Measurements from ENCODE around the gene SYT11.

DNA sequence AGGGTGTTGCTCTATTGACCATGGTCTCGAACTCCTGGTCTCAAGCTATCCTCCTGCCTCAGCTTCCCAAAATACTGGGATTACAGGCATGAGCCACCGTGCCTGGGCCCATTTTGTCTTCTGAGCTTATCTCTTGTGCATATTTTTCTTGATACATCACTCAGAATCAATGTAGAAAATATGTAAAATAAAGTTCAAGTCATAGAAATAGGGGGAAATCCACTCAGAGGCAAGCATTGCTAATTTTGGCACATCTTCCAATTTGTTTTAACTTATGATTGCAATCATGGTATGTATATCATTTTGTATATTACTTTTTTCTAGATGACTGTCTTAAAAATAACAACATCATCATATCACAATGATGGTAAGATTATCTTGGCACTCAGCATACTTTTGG lies 30.2 kb downstream of the SYT11 start:
- TF ChIP-seq, protein P1, sequence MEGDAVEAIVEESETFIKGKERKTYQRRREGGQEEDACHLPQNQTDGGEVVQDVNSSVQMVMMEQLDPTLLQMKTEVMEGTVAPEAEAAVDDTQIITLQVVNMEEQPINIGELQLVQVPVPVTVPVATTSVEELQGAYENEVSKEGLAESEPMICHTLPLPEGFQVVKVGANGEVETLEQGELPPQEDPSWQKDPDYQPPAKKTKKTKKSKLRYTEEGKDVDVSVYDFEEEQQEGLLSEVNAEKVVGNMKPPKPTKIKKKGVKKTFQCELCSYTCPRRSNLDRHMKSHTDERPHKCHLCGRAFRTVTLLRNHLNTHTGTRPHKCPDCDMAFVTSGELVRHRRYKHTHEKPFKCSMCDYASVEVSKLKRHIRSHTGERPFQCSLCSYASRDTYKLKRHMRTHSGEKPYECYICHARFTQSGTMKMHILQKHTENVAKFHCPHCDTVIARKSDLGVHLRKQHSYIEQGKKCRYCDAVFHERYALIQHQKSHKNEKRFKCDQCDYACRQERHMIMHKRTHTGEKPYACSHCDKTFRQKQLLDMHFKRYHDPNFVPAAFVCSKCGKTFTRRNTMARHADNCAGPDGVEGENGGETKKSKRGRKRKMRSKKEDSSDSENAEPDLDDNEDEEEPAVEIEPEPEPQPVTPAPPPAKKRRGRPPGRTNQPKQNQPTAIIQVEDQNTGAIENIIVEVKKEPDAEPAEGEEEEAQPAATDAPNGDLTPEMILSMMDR (IDR thresholded peaks at IDR 0.05; ENCODE audit: control extremely low read depth in 1 of 3, insufficient read depth in 1 of 3, low read depth in 1 of 3, low read length in 3 of 3): no peak
- TF ChIP-seq POLR2A (IDR thresholded peaks at IDR 0.05; ENCODE audit: control extremely low read depth in 1 of 2, low read depth in 2 of 2, low read length in 2 of 2) (no peak), EZH2 (IDR thresholded peaks at IDR 0.05; ENCODE audit: low read depth, low read length, severe bottlenecking) (no peak), POLR2AphosphoS5 (IDR thresholded peaks at IDR 0.05; ENCODE audit: low read depth, low read length) (no peak), EGR1 (IDR thresholded peaks at IDR 0.05; ENCODE audit: borderline replicate concordance, low read depth, low read length) (no peak), SP1 (IDR thresholded peaks at IDR 0.05; ENCODE audit: low read depth, low read length) (no peak), CBX8 (IDR thresholded peaks at IDR 0.05; ENCODE audit: borderline replicate concordance, low read depth, low read length) (no peak)
